AG10803 (cell line): ENCODE measurements around the gene SHOX.
A peak's percentile ranks its signal among the peaks of the same experiment; 100 is the strongest.

Experiments used
- DNase-seq: peaks from one replicate; pipeline ENCODE4 v3.0.0; 2010; ENCODE audit warnings: low read depth
- H3K4me3 ChIP-seq: 2 replicates; pipeline ENCODE4 v1.5.1; 2011; ENCODE audit warnings: mild to moderate bottlenecking, low read length, control low read depth
- CTCF ChIP-seq: conservative IDR thresholded peaks from 2 replicates; pipeline ENCODE4 v1.5.1; 2011; ENCODE audit warnings: mild to moderate bottlenecking, low read length, control low read depth, inconsistent platforms

SHOX gene

GRCh38 chrX:689983-690382 is 59.4 kb downstream of the SHOX start:
- TF ChIP-seq CTCF = no peak
- no peak overlapping the region for H3K4me3 ChIP-seq
- no peak for DNase-seq

- DNase-seq = no peak
- no peak overlapping the region for H3K4me3 ChIP-seq
- TF ChIP-seq CTCF = no peak
Measured at GRCh38 chrX:694800-695199, 64.2 kb downstream of the SHOX start.

GRCh38 chrX:698206-698605 is 67.6 kb downstream of the SHOX start:
- no peak for TF ChIP-seq CTCF
- DNase-seq = peak; percentile 79
- no peak overlapping the region for H3K4me3 ChIP-seq

GRCh38 chrX:700936-701335 is 70.3 kb downstream of the SHOX start:
- no peak for TF ChIP-seq CTCF
- no peak for DNase-seq
- no peak overlapping the region for H3K4me3 ChIP-seq

- H3K4me3 ChIP-seq = no peak overlapping the region
- no peak for TF ChIP-seq CTCF
- no peak for DNase-seq
Measured at GRCh38 chrX:701673-702072, 71.1 kb downstream of the SHOX start.

- DNase-seq = no peak
- H3K4me3 ChIP-seq = no peak overlapping the region
- TF ChIP-seq CTCF = no peak
Measured at GRCh38 chrX:703466-703865, 72.9 kb downstream of the SHOX start.

GRCh38 chrX:703866-704265 is 73.3 kb downstream of the SHOX start:
- no peak for TF ChIP-seq CTCF
- H3K4me3 ChIP-seq = no peak overlapping the region
- peak; percentile 60 for DNase-seq
